GM12891 (cell line): Measurements from ENCODE around the gene SNRPD3.

Source experiments
- DNase-seq: peaks from one replicate; pipeline ENCODE4 v3.0.0; 2011; ENCODE audit warnings: low spot score; ENCODE audit not compliant: insufficient read length
- FAIRE-seq: peaks from 2 replicates; lab custom pipeline; 2011; peaks lifted over from hg19 to GRCh38; lab: Jason Lieb, UNC
- PAX5 ChIP-seq: IDR thresholded peaks from 2 replicates; pipeline ENCODE4 v1.6.1; 2011; ENCODE audit warnings: low read length, moderate library complexity, mild to moderate bottlenecking; ENCODE audit not compliant: insufficient read depth, severe bottlenecking
- POLR2A ChIP-seq: IDR thresholded peaks from 2 replicates; pipeline ENCODE4 v1.6.1; 2011; ENCODE audit warnings: low read depth, low read length, control low read depth
- POLR2AphosphoS5 ChIP-seq: IDR thresholded peaks from 2 replicates; pipeline ENCODE4 v1.6.1; 2011; ENCODE audit warnings: low read depth, low read length, control low read depth
- POU2F2 ChIP-seq: IDR thresholded peaks from 2 replicates; pipeline ENCODE4 v1.6.1; 2011; ENCODE audit warnings: low read depth, mild to moderate bottlenecking, control low read depth, low read length, moderate library complexity
- SPI1 ChIP-seq: IDR thresholded peaks from 2 replicates; pipeline ENCODE4 v1.6.1; 2011; ENCODE audit warnings: low read depth, low read length, control low read depth
- TAF1 ChIP-seq: IDR thresholded peaks from 2 replicates; pipeline ENCODE4 v1.6.1; 2011; ENCODE audit warnings: low read depth, low read length, control low read depth

Gene SNRPD3

DNA sequence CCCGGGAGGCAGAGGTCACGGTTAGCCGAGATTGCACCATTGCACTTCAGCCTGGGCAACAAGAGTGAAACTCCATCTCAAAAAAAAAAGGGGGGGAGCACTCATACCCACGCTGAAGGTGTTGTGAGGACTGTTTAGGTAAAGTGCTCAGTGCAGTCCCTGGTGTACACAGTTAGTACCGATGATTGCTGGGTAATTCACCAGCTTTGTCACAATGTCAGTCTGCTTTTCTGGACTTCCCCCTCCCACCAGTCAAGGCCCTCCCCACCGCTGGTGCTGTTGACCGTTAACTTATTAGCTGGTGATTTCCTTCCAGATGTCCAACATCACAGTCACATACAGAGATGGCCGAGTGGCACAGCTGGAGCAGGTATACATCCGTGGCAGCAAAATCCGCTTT lies 11.9 kb downstream of the SNRPD3 start:
- FAIRE-seq (no peak), DNase-seq (no peak)
- TF ChIP-seq POLR2A = no peak
- TF ChIP-seq PAX5 = no peak
- no peak for TF ChIP-seq POU2F2
- no peak for TF ChIP-seq POLR2AphosphoS5
- TF ChIP-seq TAF1 = no peak
- TF ChIP-seq SPI1 = no peak

DNA sequence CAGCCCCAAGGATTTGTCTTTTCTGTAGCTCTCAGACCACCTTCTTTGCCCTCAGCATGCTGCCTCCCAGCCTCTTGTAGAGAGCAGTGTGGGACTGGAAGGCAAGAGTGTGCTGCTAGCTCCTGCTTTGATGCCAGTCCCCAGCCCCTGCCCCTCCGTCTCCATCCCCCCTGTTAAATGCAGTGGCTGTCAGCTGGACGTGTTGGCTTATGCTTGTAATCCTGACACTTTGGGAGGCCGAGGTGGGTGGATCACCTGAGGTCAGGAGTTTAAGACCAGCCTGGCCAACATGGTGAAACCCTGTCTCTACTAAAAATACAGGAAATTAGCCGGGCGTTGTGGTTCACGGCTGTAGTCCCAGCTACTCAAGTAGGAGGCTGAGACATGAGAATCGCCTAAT lies 15.5 kb downstream of the SNRPD3 start:
- TF ChIP-seq SPI1 = no peak
- TF ChIP-seq PAX5 = no peak
- TF ChIP-seq POLR2A = no peak
- TF ChIP-seq TAF1 = no peak
- TF ChIP-seq POU2F2 = no peak
- no peak for FAIRE-seq

DNA sequence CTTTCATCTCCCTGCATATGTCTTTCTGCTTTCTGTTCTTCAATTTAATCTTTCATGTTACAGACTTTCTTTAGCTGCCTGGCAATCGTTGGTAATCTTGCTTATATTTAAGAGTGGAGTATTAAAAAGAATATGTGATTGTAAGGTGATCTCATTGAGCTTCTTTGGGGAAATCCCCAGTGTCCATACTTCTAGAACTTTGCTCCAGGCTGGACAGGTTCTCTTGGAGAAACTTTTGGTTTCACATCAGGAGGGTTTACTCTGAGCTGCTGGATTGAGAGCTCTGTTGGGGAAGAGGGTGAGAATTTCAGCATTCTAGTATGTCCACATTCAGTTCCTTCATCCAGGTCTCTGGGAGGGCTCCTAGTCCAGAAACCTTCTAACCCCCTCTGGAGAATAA lies 21.0 kb downstream of the SNRPD3 start:
- DNase-seq (no peak), FAIRE-seq (no peak)
- TF ChIP-seq POU2F2 (no peak), TAF1 (no peak), POLR2AphosphoS5 (no peak), SPI1 (no peak), POLR2A (no peak), PAX5 (no peak)

More for the DNA sequence above, 15.5 kb downstream of the SNRPD3 start:
- no peak for DNase-seq

DNA sequence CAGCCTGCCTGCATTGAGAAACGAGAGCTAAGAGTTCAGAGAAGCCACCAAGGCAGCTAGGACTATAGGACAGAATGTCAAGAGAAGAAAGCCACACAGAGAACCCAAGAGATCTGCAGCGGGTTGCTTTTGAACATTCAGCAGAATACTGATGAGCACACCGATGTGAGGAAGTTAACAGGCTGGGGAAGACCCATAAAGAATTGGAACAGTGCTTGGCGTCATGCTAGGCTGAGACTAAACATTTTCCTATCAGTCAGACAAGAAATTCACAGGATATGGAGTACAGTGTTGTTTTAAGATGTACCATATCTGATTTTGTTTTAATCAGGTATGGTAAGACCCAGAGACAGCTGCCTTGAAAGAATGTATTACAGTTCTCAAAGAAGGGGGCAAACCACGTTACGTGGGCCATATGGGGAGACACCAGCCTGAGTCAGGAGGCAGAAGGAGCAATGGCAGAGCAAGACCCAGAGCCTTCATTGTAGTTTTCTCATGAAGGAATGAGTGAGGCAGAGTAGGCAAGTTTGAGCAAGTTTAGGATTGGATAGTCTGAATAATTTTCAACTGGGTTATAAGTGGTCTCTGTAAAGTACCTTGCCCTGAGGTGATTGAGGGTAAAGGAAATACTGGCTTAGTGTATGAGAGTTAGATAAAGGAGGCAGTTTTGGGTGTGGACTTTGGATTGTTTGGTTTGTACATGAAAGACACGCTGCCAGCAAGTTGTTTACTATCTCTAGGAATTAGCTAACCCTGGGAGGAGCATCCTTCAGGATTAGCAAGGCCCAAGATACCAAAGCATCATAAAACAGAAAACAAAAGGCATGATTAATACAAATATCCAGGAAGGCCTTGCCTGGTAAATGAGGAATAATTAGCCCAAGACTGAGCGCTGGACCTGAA lies 22.8 kb downstream of the SNRPD3 start:
- DNase-seq (no peak), FAIRE-seq (no peak)
- no peak for TF ChIP-seq POLR2A
- no peak for TF ChIP-seq TAF1
- no peak for TF ChIP-seq PAX5
- no peak; the same call in 1 of the 2 replicates for TF ChIP-seq POLR2AphosphoS5
- no peak for TF ChIP-seq SPI1
- TF ChIP-seq POU2F2 = no peak

GRCh38 chr22:24579258-24579601 lies 23.4 kb downstream of the SNRPD3 start:
- FAIRE-seq (no peak), DNase-seq (no peak)
- no peak for TF ChIP-seq TAF1
- no peak for TF ChIP-seq POU2F2
- TF ChIP-seq POLR2AphosphoS5 = no peak
- no peak for TF ChIP-seq POLR2A
- no peak for TF ChIP-seq SPI1
- no peak for TF ChIP-seq PAX5

DNA sequence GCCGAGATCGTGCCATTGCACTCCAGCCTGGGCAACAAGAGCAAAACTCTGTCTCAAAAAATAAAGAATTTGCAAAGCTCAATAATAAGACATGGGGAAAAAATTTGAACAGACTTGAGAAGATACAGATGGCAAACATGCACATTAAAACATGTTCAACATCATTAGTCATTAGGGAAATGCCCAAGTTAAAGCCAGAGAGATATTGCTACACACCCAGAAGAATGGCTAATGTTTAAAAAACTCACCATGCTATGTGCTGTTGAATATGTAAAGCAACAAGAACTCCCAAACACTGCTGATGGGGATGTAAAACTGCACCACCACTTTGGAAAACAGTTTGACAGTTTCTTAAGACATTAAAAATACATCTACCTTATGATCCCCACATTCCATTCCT lies 24.5 kb downstream of the SNRPD3 start:
- no peak for DNase-seq
- TF ChIP-seq TAF1 = no peak
- no peak for TF ChIP-seq POLR2AphosphoS5
- TF ChIP-seq POU2F2 = no peak
- no peak for TF ChIP-seq POLR2A
- TF ChIP-seq SPI1 = no peak
- TF ChIP-seq PAX5 = no peak
- no peak for FAIRE-seq

GRCh38 chr22:24582056-24582814 lies 26.4 kb downstream of the SNRPD3 start:
- FAIRE-seq (no peak), DNase-seq (no peak)
- TF ChIP-seq POU2F2 = no peak
- TF ChIP-seq POLR2A = no peak
- no peak for TF ChIP-seq TAF1
- TF ChIP-seq PAX5 = no peak
- TF ChIP-seq SPI1 = no peak
- TF ChIP-seq POLR2AphosphoS5 = no peak

- no peak for DNase-seq
- FAIRE-seq = no peak
- TF ChIP-seq POLR2A = no peak
- no peak for TF ChIP-seq TAF1
- no peak for TF ChIP-seq POU2F2
- TF ChIP-seq PAX5 = no peak
- TF ChIP-seq SPI1 = no peak
- TF ChIP-seq POLR2AphosphoS5 = no peak
Observed at GRCh38 chr22:24583221-24584165, 27.7 kb downstream of the SNRPD3 start.
